Testis (tissue), 3 donors: ENCODE measurements around the gene OR52E5. TPM values are rescaled to one million over a fixed set of nuclear protein-coding genes. Genes with fewer than 3 reads are reported as not detected.
A peak's percentile ranks its signal among the peaks of the same experiment; 100 is the strongest.

Source experiments
- DNase-seq: peaks from one replicate; pipeline ENCODE4 v3.0.0-alpha.2; 2019
- H3K27ac ChIP-seq, 2 donors: fragments of 200-600 bp; sonication (generic); one replicate each; pipeline ENCODE4 v1.5.1; 2019
- H3K27me3 ChIP-seq: fragments of 200-600 bp; sonication (generic); one replicate; pipeline ENCODE4 v1.5.1; 2019
- H3K36me3 ChIP-seq: fragments of 200-600 bp; sonication (generic); one replicate; pipeline ENCODE4 v1.5.1; 2017; ENCODE audit warnings: low read depth; ENCODE audit errors: missing control alignments
- H3K4me1 ChIP-seq: fragments of 200-600 bp; sonication (generic); one replicate; pipeline ENCODE4 v1.5.1; 2019
- H3K4me3 ChIP-seq, 2 donors: fragments of 200-600 bp; sonication (generic); one replicate each; pipeline ENCODE4 v1.5.1; 2017 to 2019
- H3K9me3 ChIP-seq: fragments of 200-600 bp; sonication (generic); one replicate; pipeline ENCODE4 v1.5.1; 2017
- CTCF ChIP-seq, 3 experiments: fragments of 450-650 bp in 2 of 3; fragments of 200-600 bp in 1 of 3; sonication (generic) in 1 of 3; IDR thresholded peaks; one replicate each; pipeline ENCODE4 v1.5.1; 2016 to 2019; ENCODE audit warnings: antibody characterized with exemption in 3 of 3, mild to moderate bottlenecking in 2 of 3, moderate library complexity in 1 of 3
- POLR2A ChIP-seq: fragments of 450-650 bp; IDR thresholded peaks from one replicate; pipeline ENCODE4 v1.6.1; 2017; ENCODE audit warnings: antibody characterized with exemption, mild to moderate bottlenecking, moderate library complexity
- WGBS, 2 donors: methylation state at CpG; one replicate each; pipeline ENCODE4 v1.1.5; 2018; 5-methylcytosine and 5-hydroxymethylcytosine counted together
- intact Hi-C: fragments of 100-400 bp; cut with DNase I; formaldehyde crosslinking; loops from one replicate; pipeline ENCODE4 v1.15.1; 2023; ENCODE audit warnings: low total_unique reads
- polyA plus RNA-seq: library from polyadenylated mRNA; stranded (reverse); fragments of 350-450 nt; fragmentation: Illumina TruSeq; extraction: RNeasy Lipid Tissue Mini Kit (QIAGEN cat#74804); gene quantifications from one replicate; pipeline ENCODE4 v1.2.3, GENCODE V29; 2014; ENCODE audit warnings: low read depth, low replicate concordance; ENCODE audit not compliant: insufficient read depth
- total RNA-seq, 2 donors: library from RNA; depleted of rRNA; stranded (reverse); fragments of >200 nt; gene quantifications; one replicate each; pipeline ENCODE4 v1.2.3, GENCODE V29; 2016

OR52E5 gene
- total and polyA plus RNA-seq, 3 donors from 2014 or later, result not detected

- Histone ChIP-seq H3K4me1 (no peaks in the 10 kb centered on the region), H3K27me3 (no peaks in the 10 kb centered on the region), H3K9me3 (no peaks in the 10 kb centered on the region), H3K27ac (no peak overlapping the region), H3K36me3 (no peaks in the 10 kb centered on the region), H3K4me3 (no peak overlapping the region)
- intact Hi-C loops, result no loop called here
- no peak for TF ChIP-seq CTCF (IDR thresholded peaks at IDR 0.05)
- TF ChIP-seq POLR2A, result no peak
- 85% methylated on average over 1 of the region's 1 CpG for WGBS, 2 donors
- no peak for DNase-seq
Measured at GRCh38 chr11:5887661-5888060, 5.3 kb upstream of the OR52E5 start.

DNA sequence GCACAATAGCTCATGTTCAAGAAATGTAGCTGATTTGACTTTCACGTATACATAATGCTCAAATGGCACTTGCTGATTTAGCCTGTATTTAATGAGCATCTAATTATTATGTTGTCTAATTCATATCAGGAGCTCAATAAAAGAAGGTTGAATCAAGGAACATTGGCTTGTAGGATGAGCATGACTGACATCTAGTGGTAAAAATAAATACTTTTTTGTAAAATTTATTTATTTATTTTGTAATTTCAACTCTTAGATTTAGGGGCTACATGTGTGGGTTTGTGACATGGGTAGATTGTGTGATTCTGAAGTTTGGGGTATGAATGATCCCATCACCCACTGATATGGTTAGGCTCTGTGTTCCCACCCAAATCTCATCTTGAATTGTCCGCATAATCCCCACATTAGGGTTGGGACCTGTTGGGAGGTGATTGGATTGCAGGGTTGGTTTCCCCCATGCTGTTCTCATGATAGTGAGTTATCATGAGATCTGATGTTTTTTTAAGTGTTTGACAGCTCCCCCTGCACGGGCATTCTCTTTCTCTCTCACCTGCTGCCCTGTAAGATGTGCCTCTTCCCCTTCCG, 1.7 kb upstream of the OR52E5 start:
- no peaks in the 10 kb centered on the region for H3K36me3 ChIP-seq
- intact Hi-C loops, result no loop called here
- H3K4me3 ChIP-seq, result no peak overlapping the region
- DNase-seq, result no peak
- WGBS, 2 donors, result 65 to 69% methylated on average over 4 of the region's 4 CpGs
- H3K4me1 ChIP-seq, result no peaks in the 10 kb centered on the region
- TF ChIP-seq CTCF (IDR thresholded peaks at IDR 0.05) (peak in 2 of 3 experiments; percentile 37 to 68), POLR2A (no peak)
- H3K27ac ChIP-seq, result no peak overlapping the region
- H3K27me3 ChIP-seq, result no peaks in the 10 kb centered on the region
- no peaks in the 10 kb centered on the region for H3K9me3 ChIP-seq

DNA sequence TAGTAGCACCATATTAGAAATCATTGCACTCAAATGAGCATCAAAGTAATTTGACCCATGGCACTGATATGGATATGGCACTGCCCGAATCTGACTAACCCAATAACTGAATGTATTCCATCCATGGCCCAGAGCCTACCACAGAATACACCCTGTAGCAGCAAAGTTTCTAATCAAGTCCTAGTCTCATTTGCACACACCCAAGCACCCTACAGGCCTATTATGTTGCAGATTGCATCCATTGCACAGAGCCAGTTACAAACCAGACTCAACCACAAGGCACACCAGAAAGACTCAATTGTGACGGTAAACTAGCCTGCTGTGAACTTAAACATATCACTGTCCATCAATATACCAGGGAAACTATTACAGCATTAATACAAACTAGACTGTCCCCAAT, 6.5 kb downstream of the OR52E5 start:
- no peak for DNase-seq
- Histone ChIP-seq H3K4me1 (no peaks in the 10 kb centered on the region), H3K9me3 (no peaks in the 10 kb centered on the region), H3K4me3 (no peak overlapping the region), H3K27me3 (no peaks in the 10 kb centered on the region), H3K27ac (no peak overlapping the region), H3K36me3 (no peaks in the 10 kb centered on the region)
- 89 to 100% methylated on average over 1 to 2 of the region's 2 CpGs for WGBS, 2 donors
- no peak for TF ChIP-seq POLR2A
- no peak for TF ChIP-seq CTCF (IDR thresholded peaks at IDR 0.05)
- intact Hi-C loops, result no loop called here

GRCh38 chr11:5910540-5910939, 17.5 kb downstream of the OR52E5 start:
- H3K36me3 ChIP-seq, result no peaks in the 10 kb centered on the region
- WGBS, 2 donors, result 90 to 91% methylated on average over 2 of the region's 2 CpGs
- H3K4me1 ChIP-seq, result no peaks in the 10 kb centered on the region
- no peak for DNase-seq
- TF ChIP-seq CTCF (IDR thresholded peaks at IDR 0.05) (no peak), POLR2A (no peak)
- intact Hi-C loops, result no loop called here
- H3K27me3 ChIP-seq, result no peaks in the 10 kb centered on the region
- no peak overlapping the region for H3K4me3 ChIP-seq
- no peaks in the 10 kb centered on the region for H3K9me3 ChIP-seq
- no peak overlapping the region for H3K27ac ChIP-seq

DNA sequence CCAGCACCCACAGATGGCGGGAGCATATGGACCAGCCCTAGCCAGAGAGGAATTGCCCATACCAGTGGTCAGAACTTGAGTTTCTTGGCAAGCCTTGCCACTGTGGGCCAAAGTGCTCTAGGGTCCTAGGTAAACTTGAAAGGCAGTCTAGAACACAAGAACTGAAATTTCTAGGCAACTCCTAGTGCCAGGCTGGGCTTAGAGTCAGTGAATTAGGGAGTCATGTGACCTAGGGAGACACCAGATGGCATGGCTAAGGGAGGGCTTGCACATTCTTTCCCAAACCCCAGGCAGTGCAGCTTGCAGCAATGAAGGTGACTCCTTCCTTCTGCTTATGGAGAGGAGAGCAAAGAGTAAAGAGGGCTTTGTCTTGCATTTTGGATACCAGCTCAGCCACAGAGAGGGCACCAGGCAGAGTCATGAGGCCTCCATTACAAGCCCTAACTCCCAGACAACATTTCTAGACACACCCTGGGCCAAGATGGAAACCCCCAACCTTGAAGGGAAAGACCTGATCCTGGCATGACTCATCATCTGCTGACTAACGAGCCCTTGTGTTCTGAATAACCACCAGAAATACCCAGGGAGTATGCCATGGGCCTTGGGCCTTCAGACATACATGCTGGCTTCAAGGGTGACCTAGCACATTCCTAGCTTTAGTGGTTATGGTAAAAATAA, 29.9 kb downstream of the OR52E5 start:
- no peak for DNase-seq
- TF ChIP-seq CTCF (IDR thresholded peaks at IDR 0.05) (no peak), POLR2A (no peak)
- Histone ChIP-seq H3K4me3 (no peak overlapping the region), H3K9me3 (no peaks in the 10 kb centered on the region), H3K27ac (no peak overlapping the region), H3K36me3 (no peaks in the 10 kb centered on the region), H3K27me3 (no peaks in the 10 kb centered on the region), H3K4me1 (no peaks in the 10 kb centered on the region)
- 74 to 85% methylated on average over 2 of the region's 2 CpGs for WGBS, 2 donors
- intact Hi-C loops, result no loop called here
